Measurements from ENCODE around the gene TLE5. TPM values are rescaled to one million over a fixed set of nuclear protein-coding genes. Genes with fewer than 3 reads are reported as not detected.

The TLE5 gene
- total and polyA plus RNA-seq, 9 of the 15 experiments (the other 6 are each of a cell fraction or from before 2014, with no cell fraction given), result 2.0 to 347 (median 235) TPM

DNA sequence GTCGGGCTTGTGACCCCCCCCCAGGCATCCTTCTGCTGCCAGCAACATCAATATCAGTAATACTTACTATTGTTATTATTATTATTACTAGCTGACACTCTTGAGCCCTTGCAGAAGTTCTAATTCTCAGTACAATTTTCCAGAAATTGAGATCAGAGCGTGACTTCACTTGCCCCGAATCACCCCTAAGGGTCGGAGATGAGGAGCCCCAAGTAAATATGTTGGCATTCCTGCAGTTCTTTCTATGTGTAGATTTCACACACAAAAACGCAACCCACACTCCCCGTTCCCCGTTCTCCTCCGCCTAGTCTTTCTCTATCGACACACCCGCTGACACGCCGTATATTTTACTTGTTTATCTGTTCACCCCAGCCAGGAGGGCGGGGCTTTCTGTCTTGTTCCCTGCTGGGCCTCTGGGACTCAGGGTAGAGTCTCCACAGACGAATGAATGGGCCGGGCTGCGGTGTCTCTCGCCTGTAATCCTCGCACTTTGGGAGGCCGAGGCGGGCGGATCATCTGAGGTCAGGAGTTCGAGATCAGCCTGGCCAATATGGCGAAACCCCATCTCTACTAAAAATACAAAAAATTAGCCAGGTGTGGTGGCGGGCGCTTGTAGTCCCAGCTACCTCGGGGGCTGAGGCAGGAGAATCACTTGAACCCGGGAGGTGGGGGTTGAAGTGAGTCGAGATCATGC, 14.7 kb downstream of the TLE5 start (continued):
- TF ChIP-seq CREB1 (IDR thresholded peaks at IDR 0.05) (peak; percentile 37; the same call in 1 of the 2 replicates), CREB1 (CRISPR knock-in tag; IDR thresholded peaks at IDR 0.05) (no peak), RBM25 (IDR thresholded peaks at IDR 0.05; ENCODE audit: low read depth, low read length, severe bottlenecking) (no peak), ATF4 (CRISPR knock-in tag; IDR thresholded peaks at IDR 0.05) (no peak), PRMT5 (CRISPR knock-in tag; IDR thresholded peaks at IDR 0.05) (no peak), ZNF79 (CRISPR knock-in tag; IDR thresholded peaks at IDR 0.05; ENCODE audit: low read depth) (no peak), NBN (IDR thresholded peaks at IDR 0.05; ENCODE audit: low read depth) (peak; percentile 93), MTA3 (IDR thresholded peaks at IDR 0.05; ENCODE audit: borderline replicate concordance) (peak; percentile 86), ESRRB (CRISPR knock-in tag; IDR thresholded peaks at IDR 0.05; ENCODE audit: borderline replicate concordance) (no peak), CSDE1 (IDR thresholded peaks at IDR 0.05) (no peak), TCF7 (IDR thresholded peaks at IDR 0.05; ENCODE audit: borderline replicate concordance) (no peak; the same call in 1 of the 2 replicates)
- TF ChIP-seq, protein P1, sequence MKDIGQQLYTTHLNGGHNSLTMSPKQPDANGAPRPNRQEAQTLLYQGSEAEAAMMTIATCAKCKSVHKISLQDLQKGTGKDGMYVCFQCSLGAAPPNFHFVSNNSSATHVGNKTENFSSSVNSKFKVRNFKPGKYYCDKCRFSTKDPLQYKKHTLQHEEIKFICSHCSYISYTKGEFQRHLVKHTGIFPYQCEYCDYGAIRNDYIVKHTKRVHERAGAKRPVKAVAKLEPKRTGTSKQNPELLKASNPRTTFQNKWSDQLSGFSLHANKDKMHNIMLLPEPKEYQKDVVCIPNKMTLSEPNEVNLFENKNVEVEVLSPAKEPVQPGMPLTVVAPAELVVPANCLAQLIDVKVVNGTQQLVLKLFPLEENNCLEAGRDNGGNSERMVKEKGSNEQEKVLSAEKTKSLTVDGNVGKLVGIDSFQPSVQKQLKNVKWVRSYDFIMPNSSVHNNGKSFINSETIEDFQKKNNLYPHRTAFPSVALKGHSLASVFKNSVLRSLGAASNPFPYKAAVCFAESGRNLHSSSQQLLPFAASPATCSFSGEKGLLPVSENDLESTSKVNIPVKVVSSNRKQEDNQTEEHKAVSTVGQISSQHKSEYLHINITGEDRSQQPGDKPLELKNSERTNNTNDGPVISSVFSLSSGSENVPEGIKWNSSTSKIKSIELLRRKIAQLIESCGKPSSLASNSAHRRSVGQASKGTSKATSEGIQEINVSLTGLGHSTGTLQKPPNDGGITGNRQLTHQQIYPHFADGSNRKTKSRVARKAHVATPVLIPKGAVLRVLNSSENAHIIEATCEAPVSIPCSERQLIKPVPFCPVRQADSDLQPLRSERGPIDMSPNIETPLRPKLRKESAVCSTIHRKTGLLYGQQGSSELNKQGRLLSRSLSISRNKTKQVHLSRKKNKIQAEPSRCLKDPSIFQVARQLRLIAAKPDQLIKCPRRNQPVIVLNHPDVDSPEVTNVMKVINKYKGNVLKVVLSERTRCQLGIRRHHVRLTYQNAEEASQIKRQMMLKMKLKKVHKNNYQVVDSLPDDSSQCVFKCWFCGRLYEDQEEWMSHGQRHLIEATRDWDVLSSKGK (CRISPR knock-in tag; IDR thresholded peaks at IDR 0.05), result no peak
- TF ChIP-seq, protein P2, sequence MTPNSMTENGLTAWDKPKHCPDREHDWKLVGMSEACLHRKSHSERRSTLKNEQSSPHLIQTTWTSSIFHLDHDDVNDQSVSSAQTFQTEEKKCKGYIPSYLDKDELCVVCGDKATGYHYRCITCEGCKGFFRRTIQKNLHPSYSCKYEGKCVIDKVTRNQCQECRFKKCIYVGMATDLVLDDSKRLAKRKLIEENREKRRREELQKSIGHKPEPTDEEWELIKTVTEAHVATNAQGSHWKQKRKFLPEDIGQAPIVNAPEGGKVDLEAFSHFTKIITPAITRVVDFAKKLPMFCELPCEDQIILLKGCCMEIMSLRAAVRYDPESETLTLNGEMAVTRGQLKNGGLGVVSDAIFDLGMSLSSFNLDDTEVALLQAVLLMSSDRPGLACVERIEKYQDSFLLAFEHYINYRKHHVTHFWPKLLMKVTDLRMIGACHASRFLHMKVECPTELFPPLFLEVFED (CRISPR knock-in tag; conservative IDR thresholded peaks at IDR 0.05), result no peak
- TF ChIP-seq, protein P3, sequence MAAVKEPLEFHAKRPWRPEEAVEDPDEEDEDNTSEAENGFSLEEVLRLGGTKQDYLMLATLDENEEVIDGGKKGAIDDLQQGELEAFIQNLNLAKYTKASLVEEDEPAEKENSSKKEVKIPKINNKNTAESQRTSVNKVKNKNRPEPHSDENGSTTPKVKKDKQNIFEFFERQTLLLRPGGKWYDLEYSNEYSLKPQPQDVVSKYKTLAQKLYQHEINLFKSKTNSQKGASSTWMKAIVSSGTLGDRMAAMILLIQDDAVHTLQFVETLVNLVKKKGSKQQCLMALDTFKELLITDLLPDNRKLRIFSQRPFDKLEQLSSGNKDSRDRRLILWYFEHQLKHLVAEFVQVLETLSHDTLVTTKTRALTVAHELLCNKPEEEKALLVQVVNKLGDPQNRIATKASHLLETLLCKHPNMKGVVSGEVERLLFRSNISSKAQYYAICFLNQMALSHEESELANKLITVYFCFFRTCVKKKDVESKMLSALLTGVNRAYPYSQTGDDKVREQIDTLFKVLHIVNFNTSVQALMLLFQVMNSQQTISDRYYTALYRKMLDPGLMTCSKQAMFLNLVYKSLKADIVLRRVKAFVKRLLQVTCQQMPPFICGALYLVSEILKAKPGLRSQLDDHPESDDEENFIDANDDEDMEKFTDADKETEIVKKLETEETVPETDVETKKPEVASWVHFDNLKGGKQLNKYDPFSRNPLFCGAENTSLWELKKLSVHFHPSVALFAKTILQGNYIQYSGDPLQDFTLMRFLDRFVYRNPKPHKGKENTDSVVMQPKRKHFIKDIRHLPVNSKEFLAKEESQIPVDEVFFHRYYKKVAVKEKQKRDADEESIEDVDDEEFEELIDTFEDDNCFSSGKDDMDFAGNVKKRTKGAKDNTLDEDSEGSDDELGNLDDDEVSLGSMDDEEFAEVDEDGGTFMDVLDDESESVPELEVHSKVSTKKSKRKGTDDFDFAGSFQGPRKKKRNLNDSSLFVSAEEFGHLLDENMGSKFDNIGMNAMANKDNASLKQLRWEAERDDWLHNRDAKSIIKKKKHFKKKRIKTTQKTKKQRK (IDR thresholded peaks at IDR 0.05; ENCODE audit: borderline replicate concordance, low read depth, low read length), result no peak
- TF ChIP-seq, protein P4, sequence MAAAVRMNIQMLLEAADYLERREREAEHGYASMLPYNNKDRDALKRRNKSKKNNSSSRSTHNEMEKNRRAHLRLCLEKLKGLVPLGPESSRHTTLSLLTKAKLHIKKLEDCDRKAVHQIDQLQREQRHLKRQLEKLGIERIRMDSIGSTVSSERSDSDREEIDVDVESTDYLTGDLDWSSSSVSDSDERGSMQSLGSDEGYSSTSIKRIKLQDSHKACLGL (CRISPR knock-in tag; IDR thresholded peaks at IDR 0.05; ENCODE audit: borderline replicate concordance, poor library complexity, severe bottlenecking), result no peak
- TF ChIP-seq, protein P5, sequence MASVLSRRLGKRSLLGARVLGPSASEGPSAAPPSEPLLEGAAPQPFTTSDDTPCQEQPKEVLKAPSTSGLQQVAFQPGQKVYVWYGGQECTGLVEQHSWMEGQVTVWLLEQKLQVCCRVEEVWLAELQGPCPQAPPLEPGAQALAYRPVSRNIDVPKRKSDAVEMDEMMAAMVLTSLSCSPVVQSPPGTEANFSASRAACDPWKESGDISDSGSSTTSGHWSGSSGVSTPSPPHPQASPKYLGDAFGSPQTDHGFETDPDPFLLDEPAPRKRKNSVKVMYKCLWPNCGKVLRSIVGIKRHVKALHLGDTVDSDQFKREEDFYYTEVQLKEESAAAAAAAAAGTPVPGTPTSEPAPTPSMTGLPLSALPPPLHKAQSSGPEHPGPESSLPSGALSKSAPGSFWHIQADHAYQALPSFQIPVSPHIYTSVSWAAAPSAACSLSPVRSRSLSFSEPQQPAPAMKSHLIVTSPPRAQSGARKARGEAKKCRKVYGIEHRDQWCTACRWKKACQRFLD (CRISPR knock-in tag; IDR thresholded peaks at IDR 0.05), result peak; percentile 81; the same call in 1 of the 2 replicates

Data from K562 (cell line).